Neural progenitor cell (in vitro differentiated cells): ENCODE results near the gene SNX21. TPM values are rescaled to one million over a fixed set of nuclear protein-coding genes. Genes with fewer than 3 reads are reported as not detected.
A peak's percentile ranks its signal among the peaks of the same experiment; 100 is the strongest.

Experiments
- DNase-seq: peaks from one replicate; pipeline ENCODE4 v3.0.0-alpha.2; 2016; ENCODE audit warnings: low spot score
- H2AFZ ChIP-seq: fragments of 200-600 bp; sonication (generic); replicated peaks from 2 replicates; pipeline ENCODE4 v1.6.1; 2016; ENCODE audit warnings: antibody characterized with exemption
- H3F3A ChIP-seq: fragments of 200-600 bp; sonication (generic); 2 replicates; pipeline ENCODE4 v1.6.1; 2016; ENCODE audit warnings: antibody characterized with exemption, low read depth
- H3K27ac ChIP-seq: fragments of 200-600 bp; sonication (generic); 2 replicates; pipeline ENCODE4 v1.5.1; 2016; ENCODE audit warnings: mild to moderate bottlenecking
- H3K27me3 ChIP-seq: fragments of 200-600 bp; sonication (generic); 2 replicates; pipeline ENCODE4 v1.6.1; 2016; ENCODE audit warnings: mild to moderate bottlenecking, moderate library complexity
- H3K36me3 ChIP-seq: fragments of 200-600 bp; sonication (generic); 2 replicates; pipeline ENCODE4 v1.5.1; 2016
- H3K4me1 ChIP-seq: fragments of 200-600 bp; sonication (generic); 2 replicates; pipeline ENCODE4 v1.6.1; 2016; ENCODE audit warnings: mixed run types
- H3K4me2 ChIP-seq: fragments of 200-600 bp; sonication (generic); 2 replicates; pipeline ENCODE4 v1.6.1; 2016
- H3K4me3 ChIP-seq: fragments of 200-600 bp; sonication (generic); 2 replicates; pipeline ENCODE4 v1.5.1; 2016
- H3K79me2 ChIP-seq: fragments of 200-600 bp; sonication (generic); 2 replicates; pipeline ENCODE4 v1.6.1; 2016; ENCODE audit warnings: low read depth
- H3K9ac ChIP-seq: fragments of 200-600 bp; sonication (generic); 2 replicates; pipeline ENCODE4 v1.6.1; 2016
- H3K9me3 ChIP-seq: fragments of 200-600 bp; sonication (generic); 2 replicates; pipeline ENCODE4 v1.5.1; 2016; ENCODE audit warnings: low read depth
- H4K20me1 ChIP-seq: fragments of 200-600 bp; sonication (generic); 2 replicates; pipeline ENCODE4 v1.6.1; 2016; ENCODE audit warnings: low read depth
- H3K27ac Mint-ChIP-seq: 3 replicates; pipeline ENCODE4 v1.8.0; 2021; ENCODE audit warnings: mixed read lengths
- H3K27me3 Mint-ChIP-seq: 2 replicates; pipeline ENCODE4 v1.8.0; 2022; ENCODE audit warnings: low read depth, mild to moderate bottlenecking, inconsistent platforms, moderate library complexity, mixed read lengths; ENCODE audit not compliant: insufficient read depth
- H3K36me3 Mint-ChIP-seq: 3 replicates; pipeline ENCODE4 v1.8.0; 2021; ENCODE audit warnings: mixed read lengths
- H3K4me1 Mint-ChIP-seq: 3 replicates; pipeline ENCODE4 v1.8.0; 2021; ENCODE audit warnings: mixed read lengths
- H3K4me3 Mint-ChIP-seq: 3 replicates; pipeline ENCODE4 v1.8.0; 2021; ENCODE audit warnings: mild to moderate bottlenecking, moderate library complexity, mixed read lengths
- H3K9me3 Mint-ChIP-seq: 3 replicates; pipeline ENCODE4 v1.8.0; 2020; ENCODE audit warnings: mixed read lengths
- EZH2 ChIP-seq: fragments of 200-600 bp; sonication (generic); IDR thresholded peaks from 2 replicates; pipeline ENCODE4 v1.6.1; 2017; ENCODE audit warnings: antibody characterized with exemption, mild to moderate bottlenecking, moderate library complexity
- EZH2phosphoT487 ChIP-seq: fragments of 200-600 bp; sonication (generic); IDR thresholded peaks from 2 replicates; pipeline ENCODE4 v1.6.1; 2017; ENCODE audit warnings: antibody characterized with exemption
- total RNA-seq: library from RNA; depleted of rRNA; stranded (reverse); fragments of >200 nt; gene quantifications from 2 replicates; pipeline ENCODE4 v1.2.3, GENCODE V29; 2015; ENCODE audit warnings: low replicate concordance
- TF ChIP-seq, protein P1 (sequence below): fragments of 200-600 bp; sonication (generic); IDR thresholded peaks from 2 replicates; pipeline ENCODE4 v1.5.1; 2017; ENCODE audit warnings: antibody characterized with exemption, mild to moderate bottlenecking

SNX21 gene
- total RNA-seq, 1 donor from 2014 or later = 12.2 TPM

DNA sequence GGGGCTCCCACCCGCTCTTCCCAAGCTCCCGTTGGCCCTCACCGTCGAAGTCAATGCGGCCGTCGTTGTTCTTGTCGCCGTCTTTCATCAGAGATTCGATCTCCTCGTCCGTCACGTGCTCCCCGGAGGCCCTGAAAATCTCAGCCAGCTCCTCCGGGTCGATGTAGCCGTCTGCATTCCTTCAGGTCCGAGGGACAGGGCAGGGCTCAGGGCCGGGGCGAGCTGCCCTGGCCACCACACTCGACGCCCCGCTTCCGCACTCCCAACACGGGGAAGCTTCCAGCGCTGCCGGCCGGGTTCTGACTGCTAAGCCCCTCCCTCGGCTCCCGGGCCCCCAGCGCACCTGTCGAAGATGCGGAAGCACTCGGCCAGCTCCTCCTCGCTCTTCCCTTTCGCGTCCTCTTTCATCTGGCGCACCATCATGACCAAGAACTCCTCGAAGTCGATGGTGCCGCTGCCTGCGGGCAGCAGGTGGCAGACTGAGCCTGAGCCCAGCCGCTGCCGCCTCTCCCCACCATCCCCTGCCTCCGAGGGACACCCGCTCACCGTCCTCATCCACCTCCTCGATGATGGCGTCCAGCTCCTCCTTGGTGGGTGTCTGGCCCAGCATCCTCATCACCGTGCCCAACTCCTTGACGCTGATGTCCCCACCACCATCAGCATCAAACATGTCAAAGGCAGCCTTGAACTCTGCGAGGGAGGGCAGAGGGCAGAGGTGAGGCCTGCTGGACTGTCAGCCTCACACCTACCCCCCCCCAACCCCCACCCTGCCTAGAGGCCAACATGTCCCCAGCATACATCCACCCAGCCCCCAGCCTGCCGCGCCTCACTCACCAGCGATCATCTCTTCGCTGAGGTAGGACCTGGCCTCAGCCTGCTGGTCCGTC is 9.4 kb upstream of the SNX21 start:
- peaks cover 28% of the 10 kb centered on the region for H3K27me3 ChIP-seq
- no peaks in the 10 kb centered on the region for H3F3A ChIP-seq
- peaks cover 11% of the 10 kb centered on the region for H3K27me3 Mint-ChIP-seq
- H2AFZ ChIP-seq = peak overlapping the region; percentile 91
- H4K20me1 ChIP-seq = no peaks in the 10 kb centered on the region
- peak; percentile 66 for DNase-seq
- H3K4me2 ChIP-seq = peak overlapping the region; percentile 59
- TF ChIP-seq, protein P1, sequence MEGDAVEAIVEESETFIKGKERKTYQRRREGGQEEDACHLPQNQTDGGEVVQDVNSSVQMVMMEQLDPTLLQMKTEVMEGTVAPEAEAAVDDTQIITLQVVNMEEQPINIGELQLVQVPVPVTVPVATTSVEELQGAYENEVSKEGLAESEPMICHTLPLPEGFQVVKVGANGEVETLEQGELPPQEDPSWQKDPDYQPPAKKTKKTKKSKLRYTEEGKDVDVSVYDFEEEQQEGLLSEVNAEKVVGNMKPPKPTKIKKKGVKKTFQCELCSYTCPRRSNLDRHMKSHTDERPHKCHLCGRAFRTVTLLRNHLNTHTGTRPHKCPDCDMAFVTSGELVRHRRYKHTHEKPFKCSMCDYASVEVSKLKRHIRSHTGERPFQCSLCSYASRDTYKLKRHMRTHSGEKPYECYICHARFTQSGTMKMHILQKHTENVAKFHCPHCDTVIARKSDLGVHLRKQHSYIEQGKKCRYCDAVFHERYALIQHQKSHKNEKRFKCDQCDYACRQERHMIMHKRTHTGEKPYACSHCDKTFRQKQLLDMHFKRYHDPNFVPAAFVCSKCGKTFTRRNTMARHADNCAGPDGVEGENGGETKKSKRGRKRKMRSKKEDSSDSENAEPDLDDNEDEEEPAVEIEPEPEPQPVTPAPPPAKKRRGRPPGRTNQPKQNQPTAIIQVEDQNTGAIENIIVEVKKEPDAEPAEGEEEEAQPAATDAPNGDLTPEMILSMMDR = peak; percentile 52
- no peak for TF ChIP-seq EZH2phosphoT487
- no peak for TF ChIP-seq EZH2
- no peak overlapping the region for H3K9ac ChIP-seq
- no peak overlapping the region for H3K4me3 ChIP-seq
- H3K79me2 ChIP-seq = no peaks in the 10 kb centered on the region
- H3K9me3 Mint-ChIP-seq = no peaks in the 10 kb centered on the region
- no peak overlapping the region for H3K4me3 Mint-ChIP-seq
- H3K4me1 ChIP-seq = peaks cover 5% of the 10 kb centered on the region
- H3K9me3 ChIP-seq = no peaks in the 10 kb centered on the region
- H3K27ac ChIP-seq = no peak overlapping the region
- no peaks in the 10 kb centered on the region for H3K36me3 ChIP-seq
- no peaks in the 10 kb centered on the region for H3K36me3 Mint-ChIP-seq
- H3K4me1 Mint-ChIP-seq = peaks cover 22% of the 10 kb centered on the region
- H3K27ac Mint-ChIP-seq = no peak overlapping the region

DNA sequence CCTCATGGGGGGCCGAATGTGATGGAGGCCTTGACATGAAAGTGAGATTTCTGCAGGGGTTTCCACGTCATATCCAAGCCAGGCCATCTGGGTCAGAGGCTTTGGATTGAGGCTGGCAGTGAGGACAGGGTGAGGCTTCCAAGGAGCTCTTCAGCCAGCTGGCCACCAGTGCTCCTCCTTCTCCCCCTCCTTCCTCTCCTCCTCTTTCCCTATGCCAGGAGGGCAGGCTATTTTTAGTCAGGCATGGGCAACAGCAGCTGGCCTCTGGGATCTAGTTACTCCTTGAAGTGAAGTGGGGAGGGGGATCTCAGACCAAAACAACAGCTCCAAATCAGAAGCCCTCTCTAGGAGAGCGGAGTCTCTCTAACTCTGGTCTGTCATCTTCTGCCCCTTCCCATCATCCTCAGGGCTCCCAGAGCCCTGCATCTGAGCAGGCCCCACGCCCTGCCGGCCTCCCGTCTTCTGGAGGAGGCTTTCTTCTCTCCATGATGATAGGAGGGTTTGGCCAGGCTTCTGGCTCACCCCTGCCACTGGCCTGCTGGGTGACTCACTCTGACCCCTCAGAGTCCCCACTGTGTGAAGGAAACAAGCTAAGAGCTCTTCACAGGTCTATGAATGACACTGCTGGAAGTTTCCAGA is 7.1 kb upstream of the SNX21 start:
- DNase-seq = no peak
- H2AFZ ChIP-seq = no peak overlapping the region
- Mint-ChIP-seq H3K9me3 (no peaks in the 10 kb centered on the region), H3K27me3 (peaks cover 15% of the 10 kb centered on the region), H3K4me1 (peaks cover 22% of the 10 kb centered on the region), H3K27ac (peak overlapping the region; percentile 50), H3K4me3 (no peak overlapping the region), H3K36me3 (no peaks in the 10 kb centered on the region)
- TF ChIP-seq EZH2phosphoT487 (no peak), EZH2 (no peak)
- TF ChIP-seq, protein P1 = no peak
- no peak overlapping the region for H3K9ac ChIP-seq
- H4K20me1 ChIP-seq = no peaks in the 10 kb centered on the region
- H3K27me3 ChIP-seq = peaks cover 28% of the 10 kb centered on the region
- H3K4me2 ChIP-seq = no peak overlapping the region
- H3K27ac ChIP-seq = no peak overlapping the region
- no peaks in the 10 kb centered on the region for H3K9me3 ChIP-seq
- H3F3A ChIP-seq = no peaks in the 10 kb centered on the region
- H3K4me1 ChIP-seq = peaks cover 5% of the 10 kb centered on the region
- H3K36me3 ChIP-seq = no peaks in the 10 kb centered on the region
- no peaks in the 10 kb centered on the region for H3K79me2 ChIP-seq
- no peak overlapping the region for H3K4me3 ChIP-seq

DNA sequence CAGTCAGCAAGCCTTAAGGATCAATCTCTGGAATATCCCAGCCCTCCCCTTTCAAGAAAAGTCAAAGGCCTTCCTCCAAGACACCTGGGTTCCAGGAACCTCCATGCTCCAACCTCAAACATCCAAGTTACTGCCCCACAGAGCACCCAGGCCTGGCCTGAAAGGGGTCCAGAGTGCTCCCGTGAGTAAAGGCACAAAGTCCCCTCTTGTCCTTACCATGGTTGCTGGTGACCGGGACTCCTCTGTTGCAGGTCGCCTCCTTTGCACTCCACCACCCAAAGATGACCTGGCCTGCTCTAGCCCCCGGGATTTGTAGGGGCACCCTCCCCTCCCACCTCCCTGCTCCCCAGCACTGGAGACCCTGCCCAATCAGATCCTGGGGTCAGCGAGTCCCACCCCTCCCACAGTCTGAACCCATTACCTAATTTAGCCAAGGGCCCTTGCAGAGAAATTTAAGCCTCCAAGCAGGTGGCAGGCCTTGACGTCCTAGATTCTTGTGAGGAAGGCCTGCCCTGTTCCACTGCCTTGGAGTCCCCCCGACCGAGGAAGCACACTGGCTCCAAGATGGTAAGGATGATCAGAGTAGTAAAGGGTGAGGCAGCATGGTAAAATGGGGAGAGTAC is 6.5 kb upstream of the SNX21 start, which contains the start of gene TNNC2:
TSS of gene TNNC2 (minus strand) at position 283 of the 623 bp plus-strand sequence. CDS start at position 219, 64 bp downstream.
- Histone ChIP-seq H3K79me2 (no peaks in the 10 kb centered on the region), H3K4me1 (peaks cover 5% of the 10 kb centered on the region), H3K4me2 (no peak within 1 kb of the TSS), H3K4me3 (no peak within 1 kb of the TSS), H3K9me3 (no peaks in the 10 kb centered on the region), H3F3A (no peaks in the 10 kb centered on the region), H4K20me1 (no peaks in the 10 kb centered on the region), H3K9ac (no peak within 1 kb of the TSS), H3K36me3 (no peaks in the 10 kb centered on the region), H2AFZ (no peak within 1 kb of the TSS), H3K27me3 (peaks cover 25% of the 10 kb centered on the region), H3K27ac (no peak within 1 kb of the TSS)
- H3K27ac Mint-ChIP-seq = peak within 1 kb of the TSS; percentile 53
- TF ChIP-seq EZH2 (no peak), EZH2phosphoT487 (no peak)
- TF ChIP-seq, protein P1 = no peak
- DNase-seq = no peak
- no peaks in the 10 kb centered on the region for H3K9me3 Mint-ChIP-seq
- peak within 1 kb of the TSS; percentile 57 for H3K4me3 Mint-ChIP-seq
- no peaks in the 10 kb centered on the region for H3K36me3 Mint-ChIP-seq
- peaks cover 15% of the 10 kb centered on the region for H3K27me3 Mint-ChIP-seq
- H3K4me1 Mint-ChIP-seq = peaks cover 22% of the 10 kb centered on the region
